Neural crest cell (in vitro differentiated cells): ENCODE measurements around the gene LPXN. TPM values are rescaled to one million over a fixed set of nuclear protein-coding genes. Genes with fewer than 3 reads are reported as not detected.

Experiments used
- DNase-seq: peaks from one replicate; pipeline ENCODE4 v3.0.0; 2021; ENCODE audit warnings: low read depth, mixed read lengths, low spot score
- H3K27ac Mint-ChIP-seq: one replicate; pipeline ENCODE4 v1.8.0; 2021; ENCODE audit warnings: mild to moderate bottlenecking, mixed read lengths; ENCODE audit not compliant: unreplicated experiment
- H3K27me3 Mint-ChIP-seq: 2 replicates; pipeline ENCODE4 v1.8.0; 2021; ENCODE audit warnings: low read depth, mild to moderate bottlenecking, mixed read lengths
- H3K36me3 Mint-ChIP-seq: 2 replicates; pipeline ENCODE4 v1.8.0; 2021; ENCODE audit warnings: low read depth, mild to moderate bottlenecking, mixed read lengths
- H3K4me1 Mint-ChIP-seq: 2 replicates; pipeline ENCODE4 v1.8.0; 2021; ENCODE audit warnings: mixed read lengths
- H3K4me3 Mint-ChIP-seq: one replicate; pipeline ENCODE4 v1.8.0; 2021; ENCODE audit warnings: mild to moderate bottlenecking, mixed read lengths
- H3K9me3 Mint-ChIP-seq: 2 replicates; pipeline ENCODE4 v1.8.0; 2021; ENCODE audit warnings: mixed read lengths
- total RNA-seq: library from RNA; stranded (reverse); gene quantifications from 2 replicates; pipeline ENCODE4 v1.2.1, GENCODE V29; 2021
- TF ChIP-seq, protein P1 (sequence below): fragments of 200-600 bp; sonication (generic); conservative IDR thresholded peaks from 2 replicates; pipeline ENCODE4 v1.5.0; 2021; ENCODE audit warnings: antibody characterized with exemption, mild to moderate bottlenecking

LPXN gene
- total RNA-seq, 1 donor from 2014 or later: 3.1 TPM

DNA sequence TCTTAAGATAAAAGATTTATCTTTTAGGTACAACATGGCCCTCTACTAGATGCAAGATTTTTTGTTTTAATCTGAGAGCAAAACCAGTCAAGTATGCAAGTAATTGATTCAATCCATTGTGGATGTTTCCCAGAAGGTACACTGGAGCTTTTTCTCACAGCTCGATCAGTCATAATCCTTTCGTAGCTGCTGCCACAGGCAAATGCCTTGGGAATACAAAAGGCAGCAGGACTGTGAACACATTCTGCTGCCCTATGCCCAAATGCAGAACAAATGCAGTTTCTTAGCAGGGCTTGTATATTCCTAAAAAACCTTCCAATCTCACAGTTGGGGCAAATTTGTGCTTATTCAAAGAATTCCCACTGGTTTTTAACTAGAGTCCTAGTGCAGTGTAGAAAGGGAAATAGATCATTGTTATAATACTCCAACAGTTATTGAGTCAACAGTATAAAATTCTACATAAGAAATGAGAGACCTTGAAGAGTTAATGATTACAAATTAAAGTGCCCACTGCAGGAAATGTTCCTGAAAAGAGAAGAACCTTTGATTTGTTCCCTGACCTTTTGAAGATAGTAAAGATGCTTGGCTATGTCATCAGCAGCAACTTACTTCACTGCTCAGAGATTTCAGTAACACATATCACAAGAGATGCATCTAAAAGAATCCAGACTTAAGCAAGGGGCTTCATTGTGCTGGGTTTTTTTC lies 14.1 kb downstream of the LPXN start:
- Mint-ChIP-seq H3K27me3 (no peaks in the 10 kb centered on the region), H3K27ac (no peak overlapping the region)
- DNase-seq: no peak

DNA sequence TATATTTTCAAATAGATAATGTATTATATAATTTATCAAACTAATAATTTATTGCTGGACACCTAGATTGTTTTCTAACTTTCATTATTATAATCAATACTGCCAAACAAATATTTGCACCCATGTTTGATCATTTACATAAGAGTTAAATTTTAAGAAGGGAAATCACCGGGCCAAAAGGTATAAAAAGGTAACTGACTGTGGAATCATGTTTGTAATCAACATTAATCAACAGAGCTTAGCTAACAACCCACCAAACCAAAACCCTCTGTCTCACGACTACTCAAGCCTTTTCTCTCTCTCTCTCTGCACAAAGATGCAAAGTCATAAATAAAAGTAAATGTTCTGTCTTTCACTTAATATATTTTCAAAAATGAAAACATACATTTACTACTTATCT lies 14.8 kb downstream of the LPXN start:
- Mint-ChIP-seq H3K27ac (no peak overlapping the region), H3K9me3 (no peaks in the 10 kb centered on the region), H3K4me1 (peaks cover 5% of the 10 kb centered on the region), H3K36me3 (no peaks in the 10 kb centered on the region), H3K4me3 (no peak overlapping the region), H3K27me3 (no peaks in the 10 kb centered on the region)
- TF ChIP-seq, protein P1, sequence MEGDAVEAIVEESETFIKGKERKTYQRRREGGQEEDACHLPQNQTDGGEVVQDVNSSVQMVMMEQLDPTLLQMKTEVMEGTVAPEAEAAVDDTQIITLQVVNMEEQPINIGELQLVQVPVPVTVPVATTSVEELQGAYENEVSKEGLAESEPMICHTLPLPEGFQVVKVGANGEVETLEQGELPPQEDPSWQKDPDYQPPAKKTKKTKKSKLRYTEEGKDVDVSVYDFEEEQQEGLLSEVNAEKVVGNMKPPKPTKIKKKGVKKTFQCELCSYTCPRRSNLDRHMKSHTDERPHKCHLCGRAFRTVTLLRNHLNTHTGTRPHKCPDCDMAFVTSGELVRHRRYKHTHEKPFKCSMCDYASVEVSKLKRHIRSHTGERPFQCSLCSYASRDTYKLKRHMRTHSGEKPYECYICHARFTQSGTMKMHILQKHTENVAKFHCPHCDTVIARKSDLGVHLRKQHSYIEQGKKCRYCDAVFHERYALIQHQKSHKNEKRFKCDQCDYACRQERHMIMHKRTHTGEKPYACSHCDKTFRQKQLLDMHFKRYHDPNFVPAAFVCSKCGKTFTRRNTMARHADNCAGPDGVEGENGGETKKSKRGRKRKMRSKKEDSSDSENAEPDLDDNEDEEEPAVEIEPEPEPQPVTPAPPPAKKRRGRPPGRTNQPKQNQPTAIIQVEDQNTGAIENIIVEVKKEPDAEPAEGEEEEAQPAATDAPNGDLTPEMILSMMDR: no peak
- DNase-seq: no peak

More for the DNA sequence above, 14.1 kb downstream of the LPXN start:
- TF ChIP-seq, protein P1: no peak
- Mint-ChIP-seq H3K4me1 (peaks cover 5% of the 10 kb centered on the region), H3K4me3 (no peak overlapping the region), H3K36me3 (no peaks in the 10 kb centered on the region), H3K9me3 (no peaks in the 10 kb centered on the region)

DNA sequence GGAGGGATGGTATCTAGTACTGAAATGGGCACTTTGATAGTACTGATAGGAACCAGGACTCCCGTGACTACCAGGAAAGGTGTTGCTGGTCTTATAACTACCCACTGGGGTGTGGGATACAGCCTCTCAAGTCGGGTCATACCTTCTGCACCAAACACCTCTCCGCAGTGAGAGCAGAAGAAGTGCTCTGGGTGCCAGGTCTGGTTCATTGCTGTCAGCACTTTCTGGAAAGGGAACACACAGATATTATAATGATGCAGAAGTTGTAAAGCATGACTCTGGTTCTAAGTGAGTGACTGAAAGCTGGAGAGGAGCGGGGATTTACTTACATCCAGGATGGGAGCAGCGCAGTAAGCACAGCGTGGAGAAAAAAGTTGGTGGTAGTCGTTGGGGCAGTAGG lies 26.0 kb downstream of the LPXN start:
- no peak overlapping the region for H3K27ac Mint-ChIP-seq
- TF ChIP-seq, protein P1: no peak
- H3K9me3 Mint-ChIP-seq: no peaks in the 10 kb centered on the region
- H3K36me3 Mint-ChIP-seq: peaks cover 10% of the 10 kb centered on the region
- no peaks in the 10 kb centered on the region for H3K4me1 Mint-ChIP-seq
- H3K4me3 Mint-ChIP-seq: no peak overlapping the region
- H3K27me3 Mint-ChIP-seq: no peaks in the 10 kb centered on the region
- no peak for DNase-seq

DNA sequence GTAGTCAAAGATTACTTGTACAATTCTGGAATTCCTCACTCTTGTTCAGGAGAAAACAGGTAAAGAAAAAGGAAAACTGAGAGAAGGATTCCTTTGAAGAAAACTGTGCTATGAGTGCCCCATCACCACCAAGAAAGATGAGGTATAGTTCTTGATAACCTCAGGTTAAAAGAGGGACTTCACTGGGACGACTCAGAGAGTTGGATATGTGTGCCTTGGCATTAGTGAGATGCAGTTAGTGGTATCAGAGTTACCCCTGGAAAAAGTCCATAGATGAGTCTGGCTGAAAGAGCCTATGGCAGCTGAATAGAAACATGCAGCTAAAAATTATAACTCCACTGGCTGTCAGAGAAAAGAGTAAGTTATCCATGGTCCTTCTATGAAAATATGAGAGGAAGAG lies 28.8 kb downstream of the LPXN start:
- no peak overlapping the region for H3K27ac Mint-ChIP-seq
- no peak for DNase-seq
- no peaks in the 10 kb centered on the region for H3K27me3 Mint-ChIP-seq
- H3K4me3 Mint-ChIP-seq: no peak overlapping the region
- H3K4me1 Mint-ChIP-seq: no peaks in the 10 kb centered on the region
- H3K9me3 Mint-ChIP-seq: no peaks in the 10 kb centered on the region
- peaks cover 9% of the 10 kb centered on the region for H3K36me3 Mint-ChIP-seq
- TF ChIP-seq, protein P1: no peak

DNA sequence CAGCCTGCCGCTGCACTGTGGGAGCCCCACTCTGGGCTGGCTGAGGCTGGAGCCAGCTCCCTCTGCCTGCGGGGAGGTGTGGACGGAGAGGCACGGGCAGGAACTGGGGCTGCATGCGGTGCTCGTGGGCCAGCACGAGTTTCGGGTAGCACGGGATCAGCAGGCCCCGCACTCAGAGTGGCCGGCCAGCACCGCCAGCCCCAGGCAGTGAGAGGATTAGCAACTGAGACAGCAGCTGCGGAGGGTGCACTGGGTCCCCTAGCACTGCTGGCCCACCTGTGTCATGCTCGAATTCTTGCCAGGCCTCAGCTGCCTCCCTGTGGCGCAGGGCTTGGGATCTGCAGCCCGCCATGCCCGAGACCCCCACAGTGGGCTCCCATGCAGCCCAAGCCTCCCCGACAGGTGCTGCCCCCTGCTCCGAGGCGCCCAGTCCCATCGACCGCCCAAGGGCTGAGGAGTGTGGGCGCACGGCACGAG lies 43.8 kb downstream of the LPXN start:
- Mint-ChIP-seq H3K4me3 (no peak overlapping the region), H3K4me1 (no peaks in the 10 kb centered on the region), H3K27ac (no peak overlapping the region), H3K36me3 (peaks cover 16% of the 10 kb centered on the region), H3K27me3 (no peaks in the 10 kb centered on the region), H3K9me3 (peaks cover 8% of the 10 kb centered on the region)
- no peak for DNase-seq
- TF ChIP-seq, protein P1: no peak
